Measurements from ENCODE around the gene FLT4. TPM values are rescaled to one million over a fixed set of nuclear protein-coding genes. Genes with fewer than 3 reads are reported as not detected.

FLT4 gene
- total and polyA plus RNA-seq, 12 donors, result 3.3 to 80.1 (median 25.5) TPM

DNA sequence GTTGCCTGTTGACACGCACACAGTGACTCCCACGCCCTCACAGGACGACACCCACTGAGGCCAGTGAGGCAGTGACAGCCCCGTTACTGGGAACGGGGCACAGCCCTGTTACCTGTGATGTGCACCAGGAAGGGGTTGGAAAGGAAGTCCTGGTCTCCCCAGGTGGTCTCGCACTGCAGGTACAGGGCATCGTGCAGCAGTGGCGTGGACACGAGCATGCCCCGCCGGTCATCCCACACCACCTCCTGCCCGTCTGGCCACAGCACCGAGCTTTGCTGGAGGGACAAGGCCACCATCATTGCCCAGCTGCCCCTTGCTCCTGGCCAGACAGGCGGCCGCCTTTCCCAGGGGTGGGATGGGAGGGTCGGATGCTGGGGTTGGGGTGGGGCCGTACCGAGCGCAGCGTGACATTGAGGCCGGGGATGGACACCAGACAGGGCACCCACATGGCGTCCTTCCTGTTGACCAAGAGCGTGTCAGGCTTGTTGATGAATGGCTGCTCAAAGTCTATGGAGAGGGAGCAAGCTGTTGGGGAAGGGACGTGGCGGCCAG lies 19.5 kb downstream of the FLT4 start:
- 76 to 92% (median 80%) methylated on average over 5 to 25 of the region's 25 CpGs for WGBS, 4 donors
- H3K4me1 ChIP-seq (replicated peaks in 1 of 2), result no peaks in the 10 kb centered on the region
- H3K27ac ChIP-seq, result peak overlapping the region in 1 of 5 donors; percentile 56
- H3K9me3 ChIP-seq (replicated peaks in 1 of 3), result no peaks in the 10 kb centered on the region
- intact Hi-C loops (cut with DNase I), result no loop called here
- no peak overlapping the region for H3K4me3 ChIP-seq
- no peak for DNase-seq
- TF ChIP-seq POLR2A (IDR thresholded peaks at IDR 0.05), result no peak
- TF ChIP-seq, protein P1, sequence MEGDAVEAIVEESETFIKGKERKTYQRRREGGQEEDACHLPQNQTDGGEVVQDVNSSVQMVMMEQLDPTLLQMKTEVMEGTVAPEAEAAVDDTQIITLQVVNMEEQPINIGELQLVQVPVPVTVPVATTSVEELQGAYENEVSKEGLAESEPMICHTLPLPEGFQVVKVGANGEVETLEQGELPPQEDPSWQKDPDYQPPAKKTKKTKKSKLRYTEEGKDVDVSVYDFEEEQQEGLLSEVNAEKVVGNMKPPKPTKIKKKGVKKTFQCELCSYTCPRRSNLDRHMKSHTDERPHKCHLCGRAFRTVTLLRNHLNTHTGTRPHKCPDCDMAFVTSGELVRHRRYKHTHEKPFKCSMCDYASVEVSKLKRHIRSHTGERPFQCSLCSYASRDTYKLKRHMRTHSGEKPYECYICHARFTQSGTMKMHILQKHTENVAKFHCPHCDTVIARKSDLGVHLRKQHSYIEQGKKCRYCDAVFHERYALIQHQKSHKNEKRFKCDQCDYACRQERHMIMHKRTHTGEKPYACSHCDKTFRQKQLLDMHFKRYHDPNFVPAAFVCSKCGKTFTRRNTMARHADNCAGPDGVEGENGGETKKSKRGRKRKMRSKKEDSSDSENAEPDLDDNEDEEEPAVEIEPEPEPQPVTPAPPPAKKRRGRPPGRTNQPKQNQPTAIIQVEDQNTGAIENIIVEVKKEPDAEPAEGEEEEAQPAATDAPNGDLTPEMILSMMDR (IDR thresholded peaks at IDR 0.05), result no peak
- no peaks in the 10 kb centered on the region for H3K27me3 ChIP-seq
- no peaks in the 10 kb centered on the region for H3K36me3 ChIP-seq (replicated peaks in 1 of 2)

DNA sequence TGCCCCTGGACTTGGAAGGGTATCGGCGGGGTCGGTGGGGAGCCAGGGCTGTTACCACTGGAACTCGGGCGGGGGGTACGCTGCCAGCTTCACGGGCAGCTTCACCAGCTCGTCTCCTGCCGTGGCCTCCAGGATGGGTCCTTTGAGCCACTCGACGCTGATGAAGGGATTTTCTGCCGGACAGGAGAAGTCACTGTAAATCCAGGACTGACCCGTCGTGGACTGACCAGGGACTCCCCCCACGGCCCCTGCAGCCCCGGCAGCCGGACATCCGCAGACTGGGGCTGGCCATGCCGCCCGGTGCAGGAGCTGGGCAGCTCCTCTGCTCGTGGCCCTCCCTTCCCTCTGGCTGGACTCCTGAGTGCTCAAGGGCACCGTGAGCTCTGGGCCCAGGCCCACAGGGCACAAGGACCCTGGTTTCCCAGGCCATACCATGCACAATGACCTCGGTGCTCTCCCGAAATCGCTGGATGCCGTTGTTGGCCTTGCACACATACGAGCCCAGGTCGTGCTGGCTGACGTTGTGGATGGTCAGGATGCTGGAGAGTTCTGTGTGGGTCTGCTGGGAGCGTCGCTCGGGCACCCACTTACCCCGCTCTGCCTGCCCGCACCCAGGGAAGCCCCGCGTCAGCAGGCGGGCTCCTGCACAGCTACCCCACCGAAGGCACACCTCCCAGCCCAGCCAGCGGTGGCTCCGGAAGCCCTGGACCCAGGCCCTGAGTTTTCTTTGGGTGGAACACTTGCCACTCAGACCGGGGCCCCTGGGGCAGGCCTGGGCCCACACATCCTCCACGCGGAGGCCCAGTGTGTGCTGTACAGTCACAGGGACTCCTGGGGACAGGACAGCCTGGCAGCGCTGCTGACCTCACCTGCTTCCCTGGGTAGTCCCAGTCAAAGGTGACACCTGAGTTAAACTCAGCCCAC lies 20.3 kb downstream of the FLT4 start:
- H3K9me3 ChIP-seq (replicated peaks in 1 of 3), result no peaks in the 10 kb centered on the region
- TF ChIP-seq, protein P1 (IDR thresholded peaks at IDR 0.05), result no peak
- no peak for TF ChIP-seq POLR2A (IDR thresholded peaks at IDR 0.05)
- intact Hi-C loops (cut with DNase I), result no loop called here
- 81 to 85% (median 82%) methylated on average over 27 to 44 of the region's 44 CpGs; no CpG with 5 or more reads in 1 of the 4 donors for WGBS, 4 donors
- peak overlapping the region in 1 of 5 donors; percentile 56 for H3K27ac ChIP-seq
- H3K36me3 ChIP-seq (replicated peaks in 1 of 2), result no peaks in the 10 kb centered on the region
- H3K4me1 ChIP-seq (replicated peaks in 1 of 2), result no peaks in the 10 kb centered on the region
- no peaks in the 10 kb centered on the region for H3K27me3 ChIP-seq
- DNase-seq, result no peak
- H3K4me3 ChIP-seq, result no peak overlapping the region

DNA sequence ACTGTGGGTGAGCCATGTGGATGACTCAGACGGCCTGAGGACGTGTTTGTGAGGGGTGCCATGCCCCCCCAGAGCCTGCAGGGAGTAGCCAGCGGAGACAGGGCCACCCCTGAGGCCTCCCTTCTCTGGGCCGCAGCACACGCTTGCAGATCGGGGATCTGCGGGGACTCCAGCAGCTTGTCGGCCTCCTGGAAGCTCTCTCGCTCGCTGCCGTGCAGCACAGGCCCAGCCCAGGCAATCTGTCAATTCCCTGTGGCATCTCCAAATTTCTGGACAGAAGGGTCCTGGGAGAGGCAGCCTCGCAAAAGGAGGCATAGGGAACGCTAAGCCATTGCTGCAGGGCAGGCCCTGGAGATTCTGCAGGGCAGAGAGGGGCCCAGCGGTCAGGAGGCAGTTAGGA lies 21.2 kb downstream of the FLT4 start:
- 66 to 82% (median 78%) methylated on average over 4 to 14 of the region's 14 CpGs for WGBS, 4 donors
- no peak for DNase-seq
- H3K4me3 ChIP-seq, result no peak overlapping the region
- H3K36me3 ChIP-seq (replicated peaks in 1 of 2), result no peaks in the 10 kb centered on the region
- no peak overlapping the region for H3K27ac ChIP-seq
- no peaks in the 10 kb centered on the region for H3K27me3 ChIP-seq
- H3K4me1 ChIP-seq (replicated peaks in 1 of 2), result no peaks in the 10 kb centered on the region
- intact Hi-C loops (cut with DNase I), result no loop called here
- TF ChIP-seq, protein P1 (IDR thresholded peaks at IDR 0.05), result no peak
- TF ChIP-seq POLR2A (IDR thresholded peaks at IDR 0.05), result no peak
- no peaks in the 10 kb centered on the region for H3K9me3 ChIP-seq (replicated peaks in 1 of 3)

DNA sequence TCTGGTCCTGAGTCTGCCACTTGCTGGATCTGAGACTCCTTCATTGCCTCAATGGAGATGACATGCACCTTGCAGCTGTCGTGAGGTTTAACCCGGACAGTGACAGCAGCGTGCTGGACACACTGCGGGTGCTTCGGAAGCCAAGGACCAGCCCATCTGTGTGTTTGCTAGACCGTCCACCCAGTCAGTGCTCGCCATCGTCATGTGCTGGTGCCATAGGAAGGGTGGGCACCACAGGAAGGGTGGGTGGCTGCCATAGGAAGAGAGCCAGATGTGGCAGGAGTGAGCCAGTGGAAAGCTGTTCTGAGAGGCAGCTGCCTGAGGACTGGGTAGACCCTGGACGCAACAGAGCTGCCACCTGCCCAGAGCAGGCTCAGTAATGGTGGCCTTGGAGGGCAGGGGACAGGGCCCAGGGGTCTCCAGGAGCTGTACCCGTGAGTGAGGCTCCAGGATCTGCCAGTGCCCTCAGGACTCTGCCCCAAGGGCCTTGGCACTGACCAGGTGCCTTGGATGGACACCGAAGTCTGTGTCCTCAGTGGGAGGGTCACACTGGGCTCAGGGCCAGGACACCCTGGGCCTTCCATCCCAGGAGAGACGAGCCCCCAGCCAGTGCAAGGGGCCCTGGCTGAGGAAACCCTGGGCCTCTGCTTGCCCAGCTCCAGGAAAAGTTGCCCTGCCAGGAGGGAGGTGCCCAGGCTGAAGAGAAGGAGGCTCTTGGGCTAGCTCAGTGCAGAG lies 21.8 kb downstream of the FLT4 start:
- Histone ChIP-seq H3K36me3 (replicated peaks in 1 of 2) (no peaks in the 10 kb centered on the region), H3K27me3 (no peaks in the 10 kb centered on the region), H3K27ac (no peak overlapping the region), H3K4me3 (no peak overlapping the region), H3K4me1 (replicated peaks in 1 of 2) (no peaks in the 10 kb centered on the region), H3K9me3 (replicated peaks in 1 of 3) (no peaks in the 10 kb centered on the region)
- DNase-seq, result no peak
- intact Hi-C loops (cut with DNase I), result no loop called here
- no peak for TF ChIP-seq POLR2A (IDR thresholded peaks at IDR 0.05)
- TF ChIP-seq, protein P1 (IDR thresholded peaks at IDR 0.05), result no peak
- WGBS, 4 donors, result 68 to 89% (median 82%) methylated on average over 8 to 12 of the region's 12 CpGs
